ENCODE results near the gene UNC45A. TPM values are rescaled to one million over a fixed set of nuclear protein-coding genes. Genes with fewer than 3 reads are reported as not detected.
A peak's percentile ranks its signal among the peaks of the same experiment; 100 is the strongest.
"Not testable (repeated sequence)": the region's sequence is repeated elsewhere in the genome, so short reads cannot be mapped to it uniquely, and the experiment has no call there.

Gene UNC45A
- polyA plus RNA-seq (ENCODE audit: insufficient read length in 4 of 4) = 10 to 100 TPM; 44.9 to 75.4 (median 63.6) TPM

DNA sequence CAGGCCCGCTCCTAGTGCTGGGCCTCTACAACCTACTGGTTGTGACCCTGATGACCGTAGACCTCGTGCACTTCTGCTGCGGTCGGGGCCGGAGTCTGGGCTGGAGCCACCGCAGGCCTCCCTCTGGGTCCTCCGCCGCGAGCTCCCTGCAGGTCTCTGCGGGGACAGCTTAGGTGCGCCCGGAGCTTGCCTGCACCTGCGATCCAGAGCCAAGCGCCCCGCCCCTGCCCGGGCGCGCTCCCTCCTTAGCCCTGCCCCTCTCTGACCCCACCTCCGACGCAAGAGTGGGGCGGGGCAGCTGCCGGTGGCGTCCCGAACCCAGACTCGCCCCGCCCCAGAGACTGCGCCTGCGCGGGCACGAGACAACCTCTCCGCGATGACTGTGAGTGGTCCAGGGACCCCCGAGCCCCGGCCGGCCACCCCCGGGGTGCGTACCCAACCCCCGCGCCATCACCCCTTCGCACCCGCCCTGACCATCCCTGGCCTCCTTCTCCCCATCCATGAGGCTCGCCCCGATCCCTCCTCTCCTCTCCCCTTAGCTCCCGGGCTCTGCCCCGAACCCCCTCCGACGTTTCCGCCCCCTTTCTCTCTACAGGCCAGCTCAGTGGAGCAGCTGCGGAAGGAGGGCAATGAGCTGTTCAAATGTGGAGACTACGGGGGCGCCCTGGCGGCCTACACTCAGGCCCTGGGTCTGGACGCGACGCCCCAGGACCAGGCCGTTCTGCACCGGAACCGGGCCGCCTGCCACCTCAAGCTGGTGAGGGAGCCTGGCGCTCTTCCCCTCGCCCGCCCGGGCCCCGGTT, at the start of gene UNC45A:
UNC45A (plus strand) TSS at position 337 of the 803 bp plus-strand sequence; CDS start at position 377, 40 bp downstream.
- peak; percentile 75 to 83 (median 79) for DNase-seq (ENCODE audit: low read depth in 4 of 4, low spot score in 3 of 4)

DNA sequence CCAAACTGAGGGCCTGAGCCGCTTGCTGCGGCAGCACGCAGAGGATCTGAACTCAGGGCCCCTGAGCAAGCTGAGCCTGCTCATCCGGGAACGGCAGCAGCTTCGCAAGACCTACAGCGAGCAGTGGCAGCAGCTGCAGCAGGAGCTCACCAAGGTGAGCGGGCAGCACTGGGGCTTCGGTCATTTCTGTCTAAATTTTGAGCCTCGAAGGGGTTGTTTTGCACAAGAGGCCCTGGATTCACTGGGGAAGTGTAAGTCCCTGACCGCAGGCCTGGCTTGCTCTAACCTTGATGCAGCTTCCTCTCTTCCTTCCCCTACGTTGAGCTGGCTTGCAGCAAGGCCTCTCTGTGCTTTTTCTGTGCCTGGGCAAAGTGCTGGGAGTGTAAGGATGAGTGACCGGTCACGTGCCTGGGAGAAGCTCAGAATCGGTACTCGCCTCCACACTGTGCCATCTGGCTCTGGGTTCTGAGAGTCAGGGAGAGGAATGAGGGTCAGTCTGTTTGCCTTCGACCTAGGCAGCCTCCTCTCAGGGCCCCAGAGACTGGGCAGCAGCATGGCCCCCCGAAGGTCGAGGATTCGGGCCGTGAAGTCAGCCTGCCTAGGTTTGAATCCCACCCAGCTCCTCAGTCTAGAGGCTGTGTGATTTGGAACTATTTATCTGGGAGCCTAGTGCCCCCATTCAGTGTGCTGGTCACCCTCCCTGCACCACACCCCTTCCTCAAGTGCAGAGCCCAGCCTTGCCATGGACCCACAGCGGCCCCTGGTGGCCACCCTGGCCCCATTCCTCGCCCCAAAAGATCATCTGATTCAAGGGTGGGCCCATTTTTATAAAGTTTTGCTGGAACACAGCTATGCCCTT, 49.4 kb upstream of the UNC45A start:
- no peak for DNase-seq (ENCODE audit: low read depth in 4 of 4, low spot score in 3 of 4)

DNA sequence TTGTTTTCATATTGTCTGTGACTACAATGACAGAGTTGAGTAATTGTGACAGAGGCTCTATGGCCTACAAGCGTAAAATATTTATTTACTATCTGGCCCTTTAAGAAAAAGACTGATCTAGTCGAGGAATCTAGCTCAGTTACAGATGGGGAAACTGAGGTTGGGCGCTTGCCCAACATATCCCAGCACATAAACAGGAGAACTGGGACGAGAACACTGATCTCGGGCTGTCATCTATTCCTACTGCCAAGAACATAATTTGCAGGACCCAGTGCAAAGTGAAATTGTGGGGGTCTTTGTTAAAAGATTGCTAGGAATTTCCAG, 48.8 kb upstream of the UNC45A start:
- DNase-seq (ENCODE audit: low read depth in 4 of 4, low spot score in 3 of 4) = no peak

DNA sequence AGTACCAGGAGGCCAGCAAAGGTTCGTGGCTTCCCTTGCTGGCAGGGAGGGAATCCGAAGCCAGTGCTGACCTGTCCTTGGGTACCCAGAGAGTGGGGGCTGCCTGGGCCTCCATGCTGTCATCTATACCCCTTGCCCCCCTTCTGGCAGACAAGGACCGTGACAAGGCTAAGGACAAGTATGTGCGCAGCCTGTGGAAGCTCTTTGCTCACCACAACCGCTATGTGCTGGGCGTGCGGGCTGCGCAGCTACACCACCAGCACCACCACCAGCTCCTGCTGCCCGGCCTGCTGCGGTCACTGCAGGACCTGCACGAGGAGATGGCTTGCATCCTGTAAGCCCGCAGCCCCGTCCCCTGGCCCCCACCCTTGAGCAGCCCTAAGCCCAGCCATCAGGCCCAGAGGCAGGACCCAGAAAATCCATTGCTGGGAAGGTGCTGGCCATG, 48.0 kb upstream of the UNC45A start:
- no peak for DNase-seq (ENCODE audit: low read depth in 4 of 4, low spot score in 3 of 4)

- no peak for DNase-seq (ENCODE audit: low read depth in 4 of 4, low spot score in 3 of 4)
Measured at GRCh38 chr15:90889313-90889730, 45.8 kb upstream of the UNC45A start.

DNA sequence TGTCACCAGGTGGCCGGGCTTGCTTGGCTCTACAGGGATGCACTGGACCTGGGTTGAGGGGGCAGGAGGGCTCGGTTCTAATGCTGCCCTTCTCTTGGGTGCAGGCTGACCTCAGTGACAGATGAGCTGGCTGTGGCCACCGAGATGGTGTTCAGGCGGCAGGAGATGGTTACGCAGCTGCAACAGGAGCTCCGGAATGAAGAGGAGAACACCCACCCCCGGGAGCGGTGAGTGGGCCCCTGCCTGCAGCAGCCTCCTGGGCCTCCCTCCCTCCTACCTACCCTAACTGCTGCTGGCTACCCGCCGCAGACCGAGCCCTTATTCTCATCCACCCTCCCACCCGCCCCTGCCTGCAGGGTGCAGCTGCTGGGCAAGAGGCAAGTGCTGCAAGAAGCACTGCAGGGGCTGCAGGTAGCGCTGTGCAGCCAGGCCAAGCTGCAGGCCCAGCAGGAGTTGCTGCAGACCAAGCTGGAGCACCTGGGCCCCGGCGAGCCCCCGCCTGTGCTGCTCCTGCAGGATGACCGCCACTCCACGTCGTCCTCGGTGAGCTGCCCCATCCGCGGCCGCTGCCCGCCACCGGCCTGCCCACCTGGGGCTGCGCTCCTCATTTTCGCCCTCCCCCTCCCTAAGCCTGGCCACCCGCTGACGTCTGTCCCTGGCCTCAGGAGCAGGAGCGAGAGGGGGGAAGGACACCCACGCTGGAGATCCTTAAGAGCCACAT, 45.2 kb upstream of the UNC45A start:
- DNase-seq (ENCODE audit: low read depth in 4 of 4, low spot score in 3 of 4) = no peak

DNA sequence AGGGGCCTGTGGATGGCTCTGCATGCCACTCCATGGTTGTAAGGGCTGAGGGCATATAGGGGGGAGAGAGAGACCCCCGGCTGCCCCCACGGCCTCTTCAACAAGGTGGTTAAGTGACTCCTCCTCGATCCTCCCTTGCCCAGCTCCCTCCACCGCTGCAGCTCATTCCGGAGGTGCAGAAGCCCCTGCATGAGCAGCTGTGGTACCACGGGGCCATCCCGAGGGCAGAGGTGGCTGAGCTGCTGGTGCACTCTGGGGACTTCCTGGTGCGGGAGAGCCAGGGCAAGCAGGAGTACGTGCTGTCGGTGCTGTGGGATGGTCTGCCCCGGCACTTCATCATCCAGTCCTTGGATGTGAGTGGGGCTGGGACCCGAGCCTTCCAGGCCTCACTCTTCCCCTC, 44.2 kb upstream of the UNC45A start:
- no peak for DNase-seq (ENCODE audit: low read depth in 4 of 4, low spot score in 3 of 4)

DNA sequence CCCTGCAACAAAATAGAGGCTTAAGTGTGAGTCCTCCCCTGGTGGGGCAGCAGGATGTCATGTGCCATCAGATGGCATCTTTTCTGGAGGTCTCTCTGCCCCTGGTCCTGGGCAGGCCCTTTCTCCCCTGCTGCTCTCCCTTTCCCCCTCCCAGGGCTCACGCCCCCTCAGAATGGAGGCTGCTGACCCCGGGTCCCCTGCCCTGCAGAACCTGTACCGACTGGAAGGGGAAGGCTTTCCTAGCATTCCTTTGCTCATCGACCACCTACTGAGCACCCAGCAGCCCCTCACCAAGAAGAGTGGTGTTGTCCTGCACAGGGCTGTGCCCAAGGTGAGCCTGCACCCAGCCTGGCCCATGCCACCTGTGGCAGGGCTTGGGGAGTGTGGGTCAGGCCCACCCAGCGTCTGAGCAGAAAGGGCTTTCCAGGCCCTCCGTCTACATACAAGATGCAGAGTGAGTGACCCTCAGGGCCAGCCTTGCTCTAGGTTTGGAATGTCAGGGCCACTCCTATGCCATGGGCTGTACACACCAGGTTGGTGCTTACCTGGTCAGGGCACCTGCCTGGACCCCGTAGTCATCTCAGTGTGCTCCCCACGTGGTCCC, 43.6 kb upstream of the UNC45A start:
- DNase-seq (ENCODE audit: low read depth in 4 of 4, low spot score in 3 of 4) = no peak

DNA sequence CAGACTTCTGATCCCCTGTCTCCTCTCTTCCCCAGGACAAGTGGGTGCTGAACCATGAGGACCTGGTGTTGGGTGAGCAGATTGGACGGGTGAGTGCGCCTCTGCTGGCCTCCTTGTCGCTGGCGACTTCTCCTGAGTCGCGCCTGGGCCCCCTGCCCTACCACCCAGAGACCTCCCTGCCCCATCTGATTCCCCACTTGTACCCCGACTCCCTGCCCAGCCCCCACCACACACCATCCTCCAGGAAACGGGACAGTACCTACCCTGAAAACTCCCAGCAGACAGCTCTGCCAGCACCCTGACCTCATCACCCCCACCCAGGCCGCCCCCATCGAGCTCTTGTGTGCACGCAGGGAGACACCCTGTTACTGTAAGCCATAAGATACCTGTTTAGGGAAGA, 43.1 kb upstream of the UNC45A start:
- no peak for DNase-seq (ENCODE audit: low read depth in 4 of 4, low spot score in 3 of 4)

- DNase-seq (ENCODE audit: low read depth in 4 of 4, low spot score in 3 of 4) = no peak
Measured at GRCh38 chr15:90892498-90893174, 42.4 kb upstream of the UNC45A start.

DNA sequence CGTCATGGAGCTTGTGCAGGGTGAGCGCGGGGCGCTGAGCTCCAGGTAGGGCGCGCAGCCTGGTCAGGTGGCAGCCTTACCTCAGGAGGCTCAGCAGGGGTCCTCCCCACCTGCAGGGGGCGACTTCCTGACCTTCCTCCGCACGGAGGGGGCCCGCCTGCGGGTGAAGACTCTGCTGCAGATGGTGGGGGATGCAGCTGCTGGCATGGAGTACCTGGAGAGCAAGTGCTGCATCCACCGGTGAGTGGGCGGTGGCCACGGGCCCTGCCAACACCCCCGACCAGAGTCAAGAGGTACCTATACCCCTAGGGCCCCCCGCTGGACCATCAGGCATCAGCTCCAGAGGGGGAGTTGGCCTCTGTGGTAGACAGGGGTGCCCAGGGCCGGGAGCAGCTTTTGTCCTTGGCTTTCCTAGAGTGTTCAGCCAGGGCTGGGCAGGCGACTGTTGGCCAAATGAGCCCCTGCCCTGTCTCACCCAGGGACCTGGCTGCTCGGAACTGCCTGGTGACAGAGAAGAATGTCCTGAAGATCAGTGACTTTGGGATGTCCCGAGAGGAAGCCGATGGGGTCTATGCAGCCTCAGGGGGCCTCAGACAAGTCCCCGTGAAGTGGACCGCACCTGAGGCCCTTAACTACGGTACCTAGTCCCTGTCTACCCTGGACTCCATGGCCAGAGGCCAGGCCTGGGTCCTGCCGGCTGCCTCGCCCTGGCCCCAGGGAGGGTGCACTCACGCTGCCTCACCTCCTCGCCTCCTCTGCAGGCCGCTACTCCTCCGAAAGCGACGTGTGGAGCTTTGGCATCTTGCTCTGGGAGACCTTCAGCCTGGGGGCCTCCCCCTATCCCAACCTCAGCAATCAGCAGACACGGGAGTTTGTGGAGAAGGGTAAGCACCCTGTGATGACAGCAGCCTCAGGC, 41.7 kb upstream of the UNC45A start:
- DNase-seq (ENCODE audit: low read depth in 4 of 4, low spot score in 3 of 4) = no peak

- DNase-seq (ENCODE audit: low read depth in 4 of 4, low spot score in 3 of 4) = no peak
Measured at GRCh38 chr15:90895571-90896117, 39.4 kb upstream of the UNC45A start.

DNA sequence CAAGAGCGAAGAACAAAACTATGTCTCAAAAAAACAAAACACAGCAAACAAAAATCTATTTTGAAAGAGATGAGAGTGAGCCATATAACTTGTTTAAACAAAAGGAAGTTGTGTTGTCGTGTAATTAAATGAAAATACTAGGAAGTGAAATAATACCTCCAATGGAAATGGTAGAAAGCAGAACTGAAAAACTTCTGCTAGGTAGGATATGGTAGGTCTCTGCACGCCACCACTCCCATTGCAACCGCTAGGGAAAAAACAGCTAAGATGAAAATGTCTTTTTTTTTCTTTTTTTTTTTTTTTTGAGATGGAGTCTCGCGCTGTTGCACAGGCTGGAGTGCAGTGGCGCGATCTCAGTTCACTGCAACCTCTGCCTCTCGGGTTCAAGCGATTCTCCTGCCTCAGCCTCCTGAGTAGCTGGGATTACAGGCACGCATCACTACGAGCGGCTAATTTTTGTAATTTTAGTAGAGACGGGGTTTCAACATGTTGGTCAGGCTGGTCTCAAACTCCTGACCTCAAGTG, 37.9 kb upstream of the UNC45A start:
- DNase-seq (ENCODE audit: low read depth in 4 of 4, low spot score in 3 of 4) = not testable (repeated sequence)

DNA sequence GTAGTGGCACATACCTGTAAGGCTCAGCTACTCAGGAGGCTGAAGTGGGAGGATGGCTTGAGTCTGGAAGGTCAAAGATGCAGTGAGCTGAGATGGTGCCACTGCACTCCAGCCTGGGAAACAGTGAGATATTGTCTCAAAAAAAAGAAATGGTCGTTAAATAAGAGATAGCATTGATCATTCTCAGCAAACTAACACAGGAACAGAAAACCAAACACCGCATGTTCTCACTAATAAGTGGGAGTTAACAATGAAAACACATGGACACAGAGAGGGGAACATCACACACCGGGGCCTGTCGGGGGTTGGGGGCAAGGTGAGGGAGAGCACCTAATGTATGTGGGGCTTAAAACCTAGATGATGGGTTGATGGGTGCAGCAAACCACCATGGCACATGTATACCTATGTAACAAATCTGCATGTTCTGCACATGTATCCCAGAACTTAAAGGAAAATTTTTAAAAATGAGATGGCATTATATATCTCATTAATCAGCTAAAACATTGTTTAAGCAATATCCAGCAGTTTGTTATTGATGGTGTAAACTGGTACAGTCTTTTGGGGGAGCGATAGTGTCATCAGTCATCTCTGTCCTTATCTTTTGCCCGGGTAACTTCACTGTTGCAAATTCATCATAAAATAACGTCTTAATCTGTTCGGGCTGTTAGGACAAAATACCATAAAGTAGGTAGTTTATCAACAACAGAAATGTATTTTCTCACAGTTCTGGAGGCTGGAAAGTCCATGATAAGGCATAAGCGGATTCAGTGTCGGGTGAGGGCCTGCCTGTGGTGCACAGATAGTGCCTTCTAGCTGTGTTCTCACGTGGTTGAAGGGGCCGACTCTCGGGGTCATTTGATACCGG, 33.7 kb upstream of the UNC45A start:
- no peak for DNase-seq (ENCODE audit: low read depth in 4 of 4, low spot score in 3 of 4)

GRCh38 chr15:90902040-90902839, 32.8 kb upstream of the UNC45A start:
- DNase-seq (ENCODE audit: low read depth in 4 of 4, low spot score in 3 of 4) = peak in 3 of 4 donors; percentile 67 to 71 (median 68)

GRCh38 chr15:90902840-90903732, 32.0 kb upstream of the UNC45A start, which contains the start of gene MAN2A2:
MAN2A2 (plus strand) TSS chr15:90903302; CDS start chr15:90904208, 906 bp downstream.
- no peak for DNase-seq (ENCODE audit: low read depth in 4 of 4, low spot score in 3 of 4)

All from left renal pelvis (tissue), 4 donors.